Left lung (tissue), 10 donors: ENCODE results near the gene EXOC7. TPM values are rescaled to one million over a fixed set of nuclear protein-coding genes. Genes with fewer than 3 reads are reported as not detected.

ENCODE experiments used
- ATAC-seq: fragments of 200-7000 bp; cut with Tn5 transposase; one replicate; pipeline ENCODE4 v1.9.1; 2020; ENCODE audit warnings: moderate library complexity
- DNase-seq, 4 donors: peaks; one replicate each; pipeline ENCODE4 v3.0.0-alpha.2; 2013 to 2020
- H3K27ac ChIP-seq, 2 donors: fragments of 200-600 bp; sonication (generic) in 1 of 2; one replicate each; pipeline versions ENCODE4 v1.5.0 to v1.8.0; 2020 to 2021
- H3K27me3 ChIP-seq, 2 donors: fragments of 200-600 bp; sonication (generic) in 1 of 2; one replicate each; pipeline versions ENCODE4 v1.5.0 to v1.8.0; 2020 to 2021
- H3K36me3 ChIP-seq, 2 donors: fragments of 200-600 bp; sonication (generic) in 1 of 2; one replicate each; pipeline versions ENCODE4 v1.5.0 to v1.8.0; 2020 to 2021
- H3K4me1 ChIP-seq, 2 donors: fragments of 200-600 bp; one replicate each; pipeline ENCODE4 v1.8.0; 2021
- H3K4me3 ChIP-seq, 2 donors: fragments of 200-600 bp; sonication (generic) in 1 of 2; one replicate each; pipeline versions ENCODE4 v1.5.0 to v1.8.0; 2020 to 2021; ENCODE audit warnings: mild to moderate bottlenecking in 1 of 2
- H3K9me3 ChIP-seq, 2 donors: fragments of 200-600 bp; sonication (generic) in 1 of 2; one replicate each; pipeline versions ENCODE4 v1.5.0 to v1.8.0; 2020 to 2021
- CTCF ChIP-seq, 2 donors: fragments of 200-600 bp; sonication (generic) in 1 of 2; IDR thresholded peaks; one replicate each; pipeline versions ENCODE4 v1.5.0 to v1.8.0; 2021; ENCODE audit warnings: antibody characterized with exemption in 2 of 2
- intact Hi-C, 2 donors: fragments of 100-400 bp; cut with DNase I; formaldehyde crosslinking; loops; one replicate each; pipeline versions ENCODE4 v1.11.2 to v1.14.2; 2022
- polyA plus RNA-seq, 6 donors: library from polyadenylated mRNA; unstranded; fragments of 120-200 nt; gene quantifications; one replicate each; pipeline ENCODE4 v1.2.1, GENCODE V29; 2013; ENCODE audit not compliant: insufficient read length in 6 of 6
- total RNA-seq, 2 donors: library from RNA; stranded (reverse); fragmentation: NEBNext Ultra II Directional; extraction: Animal tissue kit (Norgen Biotek cat#: 25700); gene quantifications; one replicate each; pipeline ENCODE4 v1.2.1, GENCODE V29; 2021
- donor health status: DM: no; HTN: yes; CAD: no.
- donor health status: DM: no; HTN: no; CAD: no.

Gene EXOC7
- total and polyA plus RNA-seq, 8 donors: 114 to 178 (median 162) TPM

- Histone ChIP-seq H3K36me3 (no peaks in the 10 kb centered on the region), H3K4me1 (peaks cover 6 to 24% of the 10 kb centered on the region in 2 donors), H3K27ac (no peak overlapping the region), H3K9me3 (no peaks in the 10 kb centered on the region), H3K27me3 (no peaks in the 10 kb centered on the region), H3K4me3 (no peak overlapping the region)
- ATAC-seq (no peak), DNase-seq (no peak)
- intact Hi-C loops: no loop called here
- TF ChIP-seq CTCF (IDR thresholded peaks at IDR 0.05): no peak
These were observed 3.9 kb upstream of the EXOC7 start for GRCh38 chr17:76107509-76107908.

GRCh38 chr17:76106703-76107102 lies 3.1 kb upstream of the EXOC7 start:
- Histone ChIP-seq H3K27ac (peak overlapping the region in 1 of 2 donors; percentile 5), H3K4me3 (no peak overlapping the region), H3K9me3 (no peaks in the 10 kb centered on the region), H3K4me1 (peaks cover 8 to 27% of the 10 kb centered on the region in 2 donors), H3K36me3 (peaks cover 0 to 3% of the 10 kb centered on the region in 2 donors), H3K27me3 (no peaks in the 10 kb centered on the region)
- no peak for DNase-seq
- ATAC-seq: no peak
- intact Hi-C loops: no loop called here
- TF ChIP-seq CTCF (IDR thresholded peaks at IDR 0.05): no peak

GRCh38 chr17:76104896-76105231 lies 1.3 kb upstream of the EXOC7 start:
- Histone ChIP-seq H3K27ac (no peak overlapping the region), H3K27me3 (no peaks in the 10 kb centered on the region), H3K9me3 (no peaks in the 10 kb centered on the region), H3K36me3 (peaks cover 0 to 22% of the 10 kb centered on the region in 2 donors), H3K4me1 (peaks cover 8 to 29% of the 10 kb centered on the region in 2 donors), H3K4me3 (no peak overlapping the region)
- ATAC-seq (no peak), DNase-seq (no peak)
- no peak for TF ChIP-seq CTCF (IDR thresholded peaks at IDR 0.05)
- intact Hi-C loops: no loop called here

GRCh38 chr17:76104140-76104895 lies 731 bp upstream of the EXOC7 start:
- DNase-seq: peak in 1 of 4 donors; percentile 77
- intact Hi-C loops: no loop called here
- TF ChIP-seq CTCF (IDR thresholded peaks at IDR 0.05): no peak
- Histone ChIP-seq H3K4me1 (peaks cover 8 to 29% of the 10 kb centered on the region in 2 donors), H3K27ac (peak overlapping the region; percentile 78 to 87), H3K9me3 (no peaks in the 10 kb centered on the region), H3K27me3 (no peaks in the 10 kb centered on the region), H3K36me3 (peaks cover 0 to 27% of the 10 kb centered on the region in 2 donors), H3K4me3 (peak overlapping the region; percentile 81 to 85)
- no peak for ATAC-seq

GRCh38 chr17:76102944-76103273 lies 678 bp downstream of the EXOC7 start:
- no peak for TF ChIP-seq CTCF (IDR thresholded peaks at IDR 0.05)
- H3K9me3 ChIP-seq: no peaks in the 10 kb centered on the region
- peaks cover 8 to 29% of the 10 kb centered on the region in 2 donors for H3K4me1 ChIP-seq
- peak overlapping the region in 1 of 2 donors; percentile 87 for H3K27ac ChIP-seq
- peak overlapping the region; percentile 81 to 85 for H3K4me3 ChIP-seq
- intact Hi-C loops: no loop called here
- ATAC-seq (peak; percentile 23), DNase-seq (no peak)
- peaks cover 0 to 39% of the 10 kb centered on the region in 2 donors for H3K36me3 ChIP-seq
- no peaks in the 10 kb centered on the region for H3K27me3 ChIP-seq
